Right lung (tissue), 5 donors: Measurements from ENCODE around the gene PLA2G2E. TPM values are rescaled to one million over a fixed set of nuclear protein-coding genes. Genes with fewer than 3 reads are reported as not detected.
"Not testable (repeated sequence)": the region's sequence is repeated elsewhere in the genome, so short reads cannot be mapped to it uniquely, and the experiment has no call there.

Experiments
- DNase-seq, 2 donors: peaks; one replicate each; pipeline ENCODE4 v3.0.0-alpha.2; 2013
- polyA plus RNA-seq, 5 donors: library from polyadenylated mRNA; unstranded; fragments of 120-200 nt; gene quantifications; one replicate each; pipeline versions ENCODE4 v1.2.1 to v1.2.3, GENCODE V29; 2013; ENCODE audit warnings: inconsistent platforms in 1 of 5, low replicate concordance in 1 of 5; ENCODE audit not compliant: insufficient read length in 5 of 5, insufficient read depth in 1 of 5

PLA2G2E gene
- polyA plus RNA-seq, 5 donors, result not detected

DNA sequence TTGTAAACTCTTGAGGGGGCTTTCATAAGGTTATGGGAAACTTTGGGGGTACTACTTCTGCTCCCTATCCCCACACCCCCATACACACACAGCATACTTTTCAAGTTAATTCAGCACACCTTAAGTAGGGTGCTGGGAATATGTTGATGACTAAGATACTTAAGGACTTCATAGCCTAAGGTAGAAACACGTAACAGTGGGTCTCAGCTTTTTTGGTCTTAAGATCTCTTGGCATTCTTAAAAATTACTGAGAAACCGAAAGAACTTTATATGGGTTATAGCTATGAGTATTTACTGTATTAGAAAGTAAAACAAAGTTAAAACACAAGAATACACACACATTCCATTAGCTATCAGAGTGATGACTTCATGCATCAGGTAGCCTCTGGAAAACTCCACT lies 39.1 kb downstream of the PLA2G2E start:
- no peak for DNase-seq

DNA sequence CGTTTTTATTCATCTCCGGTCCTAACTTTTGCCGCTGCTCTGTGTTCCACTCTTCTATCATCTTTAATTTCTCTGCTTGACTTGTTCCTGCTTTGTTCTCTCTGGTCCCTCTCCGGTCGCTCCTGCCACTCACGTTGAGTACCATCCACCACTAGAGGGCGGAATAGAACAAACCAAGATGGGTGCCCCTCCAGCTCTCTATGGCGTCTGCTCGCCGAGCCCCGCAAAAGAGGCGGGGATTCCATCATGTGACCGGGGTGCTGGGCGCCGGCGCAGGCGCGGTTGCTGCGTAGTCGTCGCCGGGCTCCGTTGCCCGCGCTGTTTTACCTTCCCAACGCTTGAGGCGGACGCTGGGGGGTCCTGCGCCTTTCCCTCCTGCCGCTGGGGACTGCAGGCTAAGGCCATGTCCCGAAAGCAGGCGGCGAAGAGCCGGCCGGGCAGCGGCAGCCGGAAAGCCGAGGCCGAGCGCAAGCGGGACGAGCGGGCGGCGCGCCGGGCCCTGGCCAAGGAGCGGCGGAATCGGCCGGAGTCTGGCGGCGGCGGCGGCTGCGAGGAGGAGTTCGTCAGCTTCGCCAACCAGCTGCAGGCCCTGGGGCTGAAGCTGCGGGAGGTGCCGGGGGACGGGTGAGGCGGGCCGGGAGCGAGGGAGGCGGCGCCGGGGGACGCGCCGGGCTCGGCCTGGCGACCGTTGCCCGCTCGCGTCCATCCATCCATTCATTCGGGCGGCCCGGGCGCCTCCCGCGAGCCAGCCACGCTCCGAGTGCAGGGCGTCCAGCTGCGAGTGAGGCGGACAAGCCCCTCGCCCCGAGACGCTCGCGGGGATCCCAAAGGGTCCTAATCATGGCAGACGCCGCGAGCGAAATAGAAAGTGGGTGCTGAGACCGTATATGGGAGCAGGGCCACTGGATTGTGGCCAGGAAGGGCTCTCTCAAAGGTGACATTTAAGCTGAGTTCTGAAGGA lies 41.0 kb downstream of the PLA2G2E start, which contains the start of gene OTUD3:
TSS of gene OTUD3 (plus strand) at position 285 of the 961 bp plus-strand sequence. CDS start at position 404, 119 bp downstream.
- DNase-seq, result peak; percentile 96 to 98

DNA sequence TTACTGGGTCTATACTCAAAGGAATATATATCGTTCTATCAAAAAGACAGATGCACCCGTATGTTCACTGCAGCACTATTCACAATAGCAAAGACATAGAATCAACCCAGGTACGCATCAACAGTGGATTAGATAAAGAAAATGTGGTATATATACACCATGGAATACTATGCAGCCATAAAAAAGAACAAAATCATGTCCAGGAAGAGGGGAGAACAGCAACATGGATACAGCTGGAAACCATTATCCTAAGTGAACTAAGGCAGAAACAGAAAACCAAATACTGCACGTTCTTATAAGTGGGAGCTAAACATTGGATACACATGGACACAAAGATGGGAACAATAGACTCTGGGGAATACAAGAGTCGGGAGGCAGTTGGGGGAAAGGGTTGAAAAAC lies 42.6 kb downstream of the PLA2G2E start:
- DNase-seq, result not testable (repeated sequence)

DNA sequence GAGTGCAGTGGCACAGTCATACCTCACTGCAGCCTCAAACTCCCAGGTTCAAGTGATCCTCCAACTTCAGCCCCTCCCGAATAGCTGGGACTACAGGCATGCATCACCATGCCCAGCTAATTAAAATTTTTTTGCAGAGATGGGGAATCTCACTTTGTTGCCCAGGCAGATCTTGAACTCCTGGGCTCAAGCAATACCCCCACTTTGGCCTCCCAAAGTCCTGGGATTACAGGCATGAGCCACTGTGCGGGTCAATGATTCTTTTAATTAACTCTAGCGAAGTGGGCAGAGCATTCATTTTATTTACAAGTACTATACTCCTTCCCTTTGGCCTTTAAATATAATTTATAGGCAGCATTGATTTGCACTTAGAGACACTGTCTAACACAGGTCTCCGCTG lies 43.8 kb downstream of the PLA2G2E start:
- DNase-seq, result no peak

DNA sequence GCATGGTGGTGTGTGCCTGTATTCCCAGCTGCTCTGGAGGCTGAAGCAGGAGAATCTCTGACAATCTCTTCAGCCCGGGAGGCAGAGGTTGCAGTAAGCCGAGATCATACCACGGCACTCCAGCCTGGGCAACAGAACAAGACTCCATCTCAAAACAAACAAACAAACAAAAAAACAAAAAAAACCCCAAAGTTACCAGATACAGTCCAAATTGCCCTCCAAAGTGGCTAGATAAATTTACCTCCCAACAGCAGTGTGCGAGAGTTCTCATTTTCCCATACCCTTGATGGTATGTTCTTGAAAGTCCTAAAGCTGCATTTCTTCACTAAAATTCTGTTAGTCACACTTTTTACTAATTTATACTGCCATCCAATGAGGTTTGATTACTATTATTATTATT lies 44.2 kb downstream of the PLA2G2E start:
- DNase-seq, result no peak

DNA sequence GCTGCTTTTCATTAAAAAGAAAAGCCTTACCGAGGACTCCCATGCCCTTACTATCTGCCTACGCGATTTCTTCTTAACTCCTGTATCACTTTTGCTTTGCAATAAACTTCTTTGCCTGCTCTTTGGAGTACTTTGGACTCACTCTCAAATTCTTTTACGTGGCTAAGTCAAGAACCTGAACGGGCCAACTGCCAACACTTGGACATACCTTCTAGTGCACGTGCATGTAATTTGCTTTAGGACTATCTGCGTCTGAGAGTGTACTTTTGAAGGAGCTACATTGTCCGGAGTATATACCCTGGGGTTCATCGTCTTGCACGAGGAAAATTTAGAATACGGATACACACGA lies 44.8 kb downstream of the PLA2G2E start:
- peak in 1 of 2 donors; percentile 17 for DNase-seq

DNA sequence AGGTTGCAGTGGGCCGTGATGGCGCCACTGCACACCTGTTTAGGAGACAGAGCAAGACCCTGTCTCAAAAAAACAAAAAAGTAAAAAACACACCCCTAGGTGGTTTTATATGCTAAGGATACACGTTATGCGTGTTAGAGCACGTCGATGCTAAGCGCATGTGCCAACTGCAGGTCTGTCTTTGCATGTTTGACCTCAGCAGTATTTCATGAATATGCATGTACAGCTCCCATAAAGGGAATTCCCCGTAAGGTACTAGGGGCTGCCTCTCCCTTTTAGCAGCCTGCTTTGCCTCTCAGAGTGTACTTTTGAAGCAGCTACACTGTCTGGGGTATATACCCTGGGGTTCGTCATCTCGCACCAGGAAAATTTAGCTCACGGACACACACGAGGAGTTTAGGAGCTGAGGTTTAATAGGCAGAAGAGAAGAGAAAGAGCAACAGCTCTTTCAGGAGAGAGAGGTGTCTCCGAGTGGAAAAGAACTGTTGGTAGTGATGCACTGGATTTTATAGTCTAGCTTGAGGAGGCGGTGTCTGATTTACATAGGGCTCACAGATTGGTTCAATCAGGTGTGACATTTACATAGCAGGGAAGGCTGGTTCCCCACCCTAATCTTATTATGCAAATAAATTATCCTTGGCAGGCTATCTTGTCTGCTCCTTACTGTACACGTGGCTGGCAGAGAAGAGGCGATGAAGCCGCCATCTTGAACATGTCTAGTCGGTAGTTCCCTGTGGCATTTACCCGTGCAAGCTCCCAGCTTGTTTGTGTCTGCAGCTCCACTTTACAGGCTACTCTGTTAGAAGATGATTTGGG lies 45.4 kb downstream of the PLA2G2E start:
- no peak for DNase-seq

DNA sequence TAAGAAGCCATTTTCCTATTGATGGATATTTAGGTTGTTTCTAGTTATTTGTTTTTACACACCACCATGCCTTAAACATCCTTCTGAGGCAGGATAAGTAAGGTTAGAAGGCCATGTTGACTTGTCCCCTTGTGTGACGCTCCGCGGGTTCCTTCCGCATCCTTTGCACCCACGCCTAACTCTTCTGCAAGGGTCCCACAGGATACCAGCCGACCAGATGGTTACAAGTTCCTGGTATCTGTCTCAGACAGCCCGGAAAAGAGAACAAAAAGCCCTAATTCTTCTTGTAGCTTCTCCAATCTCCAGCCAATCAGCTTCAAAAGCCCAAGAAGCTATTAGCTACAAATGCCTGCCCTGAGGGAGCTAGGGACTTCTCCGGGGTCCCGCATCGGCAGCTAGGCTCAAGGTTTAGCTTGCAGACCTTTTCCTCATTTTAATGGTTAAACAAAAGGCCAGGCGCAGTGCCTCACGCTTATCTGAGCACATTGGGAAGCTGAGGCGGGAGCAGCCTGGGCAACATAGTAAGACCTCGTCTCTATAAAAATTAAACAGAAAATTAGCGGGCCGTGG lies 46.2 kb downstream of the PLA2G2E start:
- no peak for DNase-seq

DNA sequence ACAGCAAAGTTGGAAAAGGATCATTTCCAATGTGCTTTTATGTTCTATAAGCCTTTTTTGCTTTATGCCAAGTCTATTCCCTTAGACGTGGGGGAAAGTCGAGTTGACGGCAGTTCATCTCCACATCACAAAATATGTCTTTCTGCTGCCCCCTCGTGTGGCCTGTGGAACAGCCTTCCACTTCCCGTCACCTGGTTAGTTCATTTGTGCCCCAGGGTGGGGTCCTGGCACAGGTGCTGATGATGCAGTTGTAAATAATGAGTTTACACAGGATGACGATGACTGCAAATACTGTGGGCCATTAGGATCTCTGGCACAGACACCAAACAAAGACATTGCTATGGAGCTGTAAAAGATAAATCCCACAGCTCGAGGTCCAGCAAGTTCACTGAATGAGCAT lies 51.2 kb downstream of the PLA2G2E start:
- no peak for DNase-seq

Other genes starting within 250 kb of the PLA2G2E start
- gene TMCO4, start 123.7 kb downstream of the PLA2G2E start, polyA plus RNA-seq, result 10 to 100 TPM; 14.5 to 21.1 (median 17.2) TPM
- under 1 TPM in 3 of 5 donors, not detected in 2; 0.09 to 0.19 (median 0.14) TPM for gene RNF186, start 108.3 kb downstream of the PLA2G2E start, polyA plus RNA-seq
- gene OTUD3, start 41.2 kb downstream of the PLA2G2E start, polyA plus RNA-seq, result 10 to 100 TPM; 19.8 to 59.8 (median 29.5) TPM
- gene PLA2G2A, start 56.0 kb upstream of the PLA2G2E start, polyA plus RNA-seq, result 1 to 10 TPM in 2 of 5 donors, under 1 TPM in 3; 0.60 to 3.8 (median 0.93) TPM
- 1 to 10 TPM in 2 of 5 donors, under 1 TPM in 3; 0.26 to 1.3 (median 0.66) TPM for gene PLA2G5, start 146.6 kb upstream of the PLA2G2E start, polyA plus RNA-seq
- under 1 TPM in 4 of 5 donors, not detected in 1; 0.04 to 0.12 (median 0.10) TPM for gene PLA2G2D, start 195.9 kb upstream of the PLA2G2E start, polyA plus RNA-seq
- not detected for gene PLA2G2F, start 215.7 kb upstream of the PLA2G2E start, polyA plus RNA-seq